C4-2B (cell line): Measurements from ENCODE around the gene INPP4B.

Source experiments
- H3K27ac ChIP-seq: fragments of 450-650 bp; 2 replicates; pipeline ENCODE4 v1.5.1; 2017
- ZFX ChIP-seq: fragments of 450-650 bp; IDR thresholded peaks from 2 replicates; pipeline ENCODE4 v1.6.1; 2017
- TF ChIP-seq, protein P1 (sequence below): fragments of 450-650 bp; conservative IDR thresholded peaks from 2 replicates; pipeline ENCODE4 v1.5.1; 2017; ENCODE audit warnings: mild to moderate bottlenecking

The INPP4B gene

GRCh38 chr4:142778430-142778829 is 67.7 kb downstream of the INPP4B start:
- H3K27ac ChIP-seq: no peak overlapping the region
- TF ChIP-seq ZFX: no peak
- TF ChIP-seq, protein P1, sequence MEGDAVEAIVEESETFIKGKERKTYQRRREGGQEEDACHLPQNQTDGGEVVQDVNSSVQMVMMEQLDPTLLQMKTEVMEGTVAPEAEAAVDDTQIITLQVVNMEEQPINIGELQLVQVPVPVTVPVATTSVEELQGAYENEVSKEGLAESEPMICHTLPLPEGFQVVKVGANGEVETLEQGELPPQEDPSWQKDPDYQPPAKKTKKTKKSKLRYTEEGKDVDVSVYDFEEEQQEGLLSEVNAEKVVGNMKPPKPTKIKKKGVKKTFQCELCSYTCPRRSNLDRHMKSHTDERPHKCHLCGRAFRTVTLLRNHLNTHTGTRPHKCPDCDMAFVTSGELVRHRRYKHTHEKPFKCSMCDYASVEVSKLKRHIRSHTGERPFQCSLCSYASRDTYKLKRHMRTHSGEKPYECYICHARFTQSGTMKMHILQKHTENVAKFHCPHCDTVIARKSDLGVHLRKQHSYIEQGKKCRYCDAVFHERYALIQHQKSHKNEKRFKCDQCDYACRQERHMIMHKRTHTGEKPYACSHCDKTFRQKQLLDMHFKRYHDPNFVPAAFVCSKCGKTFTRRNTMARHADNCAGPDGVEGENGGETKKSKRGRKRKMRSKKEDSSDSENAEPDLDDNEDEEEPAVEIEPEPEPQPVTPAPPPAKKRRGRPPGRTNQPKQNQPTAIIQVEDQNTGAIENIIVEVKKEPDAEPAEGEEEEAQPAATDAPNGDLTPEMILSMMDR: no peak

- H3K27ac ChIP-seq: no peak overlapping the region
- TF ChIP-seq ZFX: no peak
- TF ChIP-seq, protein P1: no peak
These were observed 68.9 kb downstream of the INPP4B start for GRCh38 chr4:142777045-142777743.

DNA sequence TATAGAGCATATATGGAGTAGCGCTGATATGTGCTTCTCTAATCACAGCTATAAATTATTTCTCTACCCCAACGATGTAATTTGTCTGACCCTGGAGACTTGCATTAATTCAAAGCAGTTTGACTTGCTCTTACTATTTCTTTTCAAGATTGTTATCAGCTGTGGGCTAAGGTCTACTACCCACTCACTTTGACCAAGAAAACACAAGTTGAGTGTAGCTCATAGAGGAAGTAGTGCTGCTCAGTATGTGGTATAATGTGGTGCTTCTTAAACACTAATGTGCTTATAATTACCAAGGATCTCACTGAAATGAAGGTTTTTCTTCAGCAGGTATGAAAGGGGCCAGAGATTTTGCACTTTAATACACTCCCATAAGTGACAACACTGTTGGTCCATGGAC is 70.1 kb downstream of the INPP4B start:
- no peak overlapping the region for H3K27ac ChIP-seq
- no peak for TF ChIP-seq ZFX

GRCh38 chr4:142773505-142773904 is 72.6 kb downstream of the INPP4B start:
- no peak overlapping the region for H3K27ac ChIP-seq
- no peak for TF ChIP-seq ZFX

- TF ChIP-seq, protein P1: no peak
- no peak for TF ChIP-seq ZFX
- no peak overlapping the region for H3K27ac ChIP-seq
These were observed 83.8 kb downstream of the INPP4B start for GRCh38 chr4:142762280-142762679.

DNA sequence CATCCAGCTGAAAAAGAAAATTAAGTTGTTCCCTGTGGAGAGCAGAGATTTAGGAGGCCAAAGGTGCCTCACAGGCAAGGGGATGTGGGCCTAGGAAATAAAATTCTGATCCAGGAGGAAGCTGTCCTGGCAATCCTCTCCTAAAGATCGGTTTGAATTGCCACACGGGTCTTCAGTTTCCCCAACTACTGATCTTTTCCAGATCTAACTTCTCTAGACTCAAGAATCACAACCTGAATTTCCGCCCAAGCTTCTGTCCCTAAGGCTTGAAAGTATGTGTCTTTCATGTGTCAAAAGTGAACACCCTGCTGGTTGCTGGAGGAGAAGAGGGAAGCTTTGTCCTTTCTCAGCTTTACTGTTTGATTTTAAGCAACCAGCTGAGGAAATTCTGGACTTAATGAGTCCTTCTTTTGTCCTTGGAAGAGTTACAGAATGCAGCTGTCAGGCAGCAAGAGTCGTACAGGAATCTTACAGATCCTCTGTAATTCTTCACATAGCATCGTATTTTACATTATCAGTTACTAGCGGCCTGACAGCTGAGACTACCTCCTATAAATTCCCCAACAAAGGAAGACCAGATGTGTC is 93.8 kb downstream of the INPP4B start:
- TF ChIP-seq, protein P1: no peak
- no peak for TF ChIP-seq ZFX
- H3K27ac ChIP-seq: no peak overlapping the region

DNA sequence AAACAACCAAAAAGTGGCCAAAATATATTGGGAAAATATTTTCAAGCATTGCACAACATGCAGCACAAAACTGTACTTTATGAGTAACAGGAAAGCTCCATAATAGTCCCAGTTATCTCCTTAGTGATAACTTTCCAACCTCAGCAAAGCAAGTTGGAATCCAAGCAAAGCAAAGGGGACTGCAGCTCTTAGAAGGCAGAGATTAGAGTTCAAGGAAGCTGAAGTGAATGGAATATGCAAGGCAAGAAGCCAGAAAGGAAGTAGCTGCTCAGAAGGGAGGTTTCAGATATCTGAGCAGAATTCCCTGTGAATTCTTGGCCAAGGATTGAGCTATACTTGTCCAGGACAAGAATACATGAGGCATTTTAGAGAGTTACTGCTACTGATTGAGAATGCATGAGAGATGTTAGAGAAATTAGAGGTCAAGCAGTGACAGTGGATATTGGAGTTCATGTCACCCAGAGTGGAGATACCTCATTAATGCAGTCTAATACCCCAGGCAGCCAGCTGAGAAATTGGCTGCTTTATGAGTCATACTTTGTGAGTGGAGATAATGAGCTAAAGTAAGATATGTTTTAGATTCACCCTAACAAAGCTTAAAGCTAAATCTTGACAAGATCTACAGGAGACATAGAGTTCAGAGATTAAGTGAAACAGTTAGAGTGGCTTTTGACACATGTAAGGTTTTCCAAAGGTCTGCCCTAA is 102.8 kb downstream of the INPP4B start:
- no peak overlapping the region for H3K27ac ChIP-seq
- no peak for TF ChIP-seq ZFX
- TF ChIP-seq, protein P1: no peak

GRCh38 chr4:142741995-142742394 is 104.1 kb downstream of the INPP4B start:
- H3K27ac ChIP-seq: no peak overlapping the region
- TF ChIP-seq, protein P1: peak; percentile 33
- TF ChIP-seq ZFX: no peak
